ENCODE measurements around the gene MSI2.

Gene MSI2

GRCh38 chr17:57550016-57550415 lies 293.7 kb downstream of the MSI2 start:
- DNase-seq = no peak

- DNase-seq = no peak
These were observed 294.5 kb downstream of the MSI2 start for GRCh38 chr17:57550668-57551315.

- DNase-seq = no peak
These were observed 295.2 kb downstream of the MSI2 start for GRCh38 chr17:57551321-57552079.

- no peak for DNase-seq
These were observed 295.8 kb downstream of the MSI2 start for GRCh38 chr17:57552114-57552624.

GRCh38 chr17:57553526-57553925 lies 297.2 kb downstream of the MSI2 start:
- DNase-seq = no peak

- DNase-seq = no peak
These were observed 297.9 kb downstream of the MSI2 start for GRCh38 chr17:57553991-57554825.

GRCh38 chr17:57554826-57555635 lies 298.7 kb downstream of the MSI2 start:
- DNase-seq = no peak

- DNase-seq = no peak
These were observed 299.4 kb downstream of the MSI2 start for GRCh38 chr17:57555636-57556175.

GRCh38 chr17:57556320-57556719 lies 300.0 kb downstream of the MSI2 start:
- DNase-seq = no peak

GRCh38 chr17:57556977-57557376 lies 300.7 kb downstream of the MSI2 start:
- no peak for DNase-seq

- DNase-seq = no peak
These were observed 301.1 kb downstream of the MSI2 start for GRCh38 chr17:57557416-57557815.

GRCh38 chr17:57557834-57558681 lies 301.7 kb downstream of the MSI2 start:
- no peak for DNase-seq

GRCh38 chr17:57559226-57559625 lies 302.9 kb downstream of the MSI2 start:
- no peak for DNase-seq

- DNase-seq = no peak
These were observed 303.5 kb downstream of the MSI2 start for GRCh38 chr17:57559634-57560318.

- no peak for DNase-seq
These were observed 304.0 kb downstream of the MSI2 start for GRCh38 chr17:57560319-57560705.

GRCh38 chr17:57561072-57561861 lies 304.9 kb downstream of the MSI2 start:
- DNase-seq = no peak

GRCh38 chr17:57562184-57562698 lies 305.9 kb downstream of the MSI2 start:
- no peak for DNase-seq

- DNase-seq = no peak
These were observed 307.6 kb downstream of the MSI2 start for GRCh38 chr17:57563958-57564357.

- no peak for DNase-seq
These were observed 308.9 kb downstream of the MSI2 start for GRCh38 chr17:57565176-57565575.

GRCh38 chr17:57566721-57567120 lies 310.4 kb downstream of the MSI2 start:
- DNase-seq = no peak
